NCI-H146 (cell line): ENCODE results near the gene SMURF2.
"Not testable (repeated sequence)": the region's sequence is repeated elsewhere in the genome, so short reads cannot be mapped to it uniquely, and the experiment has no call there.

Experiments
- DNase-seq: peaks from one replicate; lab custom pipeline; 2025; lab: John Stamatoyannopoulos, UW

SMURF2 gene

GRCh38 chr17:64596439-64596838 lies 65.7 kb downstream of the SMURF2 start:
- DNase-seq: no peak

- DNase-seq: no peak
Observed at GRCh38 chr17:64591944-64592343, 70.2 kb downstream of the SMURF2 start.

- DNase-seq: no peak
Observed at GRCh38 chr17:64585146-64585545, 77.0 kb downstream of the SMURF2 start.

- DNase-seq: no peak
Observed at GRCh38 chr17:64583038-64583437, 79.1 kb downstream of the SMURF2 start.

GRCh38 chr17:64580384-64581315 lies 81.5 kb downstream of the SMURF2 start:
- no peak for DNase-seq

- no peak for DNase-seq
Observed at GRCh38 chr17:64579917-64580316, 82.2 kb downstream of the SMURF2 start.

GRCh38 chr17:64577025-64577424 lies 85.1 kb downstream of the SMURF2 start:
- not testable (repeated sequence) for DNase-seq

- DNase-seq: no peak
Observed at GRCh38 chr17:64575431-64575830, 86.7 kb downstream of the SMURF2 start.

- no peak for DNase-seq
Observed at GRCh38 chr17:64574646-64575045, 87.5 kb downstream of the SMURF2 start.

GRCh38 chr17:64573214-64573613 lies 88.9 kb downstream of the SMURF2 start:
- no peak for DNase-seq

- no peak for DNase-seq
Observed at GRCh38 chr17:64572682-64573154, 89.4 kb downstream of the SMURF2 start.

- DNase-seq: no peak
Observed at GRCh38 chr17:64571746-64572145, 90.4 kb downstream of the SMURF2 start.

GRCh38 chr17:64565563-64565962 lies 96.5 kb downstream of the SMURF2 start:
- DNase-seq: no peak

GRCh38 chr17:64564098-64564497 lies 98.0 kb downstream of the SMURF2 start:
- DNase-seq: no peak

GRCh38 chr17:64555281-64555680 lies 106.8 kb downstream of the SMURF2 start:
- no peak for DNase-seq

- DNase-seq: no peak
Observed at GRCh38 chr17:64554028-64554637, 108.0 kb downstream of the SMURF2 start.

- no peak for DNase-seq
Observed at GRCh38 chr17:64551461-64551860, 110.6 kb downstream of the SMURF2 start.

- no peak for DNase-seq
Observed at GRCh38 chr17:64547319-64547718, 114.8 kb downstream of the SMURF2 start.

GRCh38 chr17:64546716-64547115 lies 115.4 kb downstream of the SMURF2 start:
- no peak for DNase-seq

- no peak for DNase-seq
Observed at GRCh38 chr17:64544742-64545141, 117.4 kb downstream of the SMURF2 start.

- no peak for DNase-seq
Observed at GRCh38 chr17:64540118-64540776, 121.9 kb downstream of the SMURF2 start.

- DNase-seq: no peak
Observed at GRCh38 chr17:64538508-64539130, 123.5 kb downstream of the SMURF2 start.
